IMR-90 (cell line): ENCODE results near the gene SRSF10. TPM values are rescaled to one million over a fixed set of nuclear protein-coding genes. Genes with fewer than 3 reads are reported as not detected.
A peak's percentile ranks its signal among the peaks of the same experiment; 100 is the strongest.

Experiments used
- ATAC-seq: fragments of 200-7000 bp; cut with Tn5 transposase; 2 replicates; pipeline ENCODE4 v1.9.1; 2020; ENCODE audit warnings: low read depth, mild to moderate bottlenecking, moderate library complexity
- BruUV-seq: library from RNA; stranded (reverse); fragments of 400-500 nt; replicated peaks from 2 replicates; lab custom pipeline; 2021; lab: Mats Ljungman, UMichigan
- CTCF ChIA-PET: fragments of 300-600 bp; formaldehyde crosslinking; extraction: SDS; loops from one replicate; lab custom pipeline; 2021; ENCODE audit warnings: antibody characterized with exemption; lab: Yijun Ruan, JAX
- POLR2A ChIA-PET: fragments of 300-600 bp; sonication (Branson Sonifier 250); formaldehyde crosslinking; loops from one replicate; lab custom pipeline; 2022; ENCODE audit warnings: antibody characterized with exemption; ENCODE audit not compliant: unreplicated experiment; lab: Charles Lee
- DNase-seq: peaks from one replicate; pipeline ENCODE4 v3.0.0; 2013
- H2AFZ ChIP-seq: replicated peaks from 2 replicates; pipeline ENCODE3; 2013; ENCODE audit warnings: low read length, mild to moderate bottlenecking; ENCODE audit not compliant: poor library complexity
- H2AK5ac ChIP-seq: 2 replicates; pipeline ENCODE4 v1.6.1; 2013; ENCODE audit warnings: low read depth, low read length, inconsistent platforms
- H2AK9ac ChIP-seq: replicated peaks from 2 replicates; pipeline ENCODE3; 2013; ENCODE audit warnings: mild to moderate bottlenecking, low read depth, low read length, moderate library complexity; ENCODE audit not compliant: poor library complexity
- H2BK120ac ChIP-seq: 2 replicates; pipeline ENCODE4 v1.6.1; 2013; ENCODE audit warnings: low read depth, low read length, inconsistent platforms
- H2BK15ac ChIP-seq: 3 replicates; pipeline ENCODE4 v1.6.1; 2013; ENCODE audit warnings: low read depth, low read length, inconsistent platforms
- H2BK20ac ChIP-seq: 2 replicates; pipeline ENCODE4 v1.6.1; 2013; ENCODE audit warnings: low read depth, mild to moderate bottlenecking, inconsistent platforms, low read length, moderate library complexity
- H2BK5ac ChIP-seq: 2 replicates; pipeline ENCODE4 v1.6.1; 2013; ENCODE audit warnings: mild to moderate bottlenecking, low read depth, low read length, inconsistent platforms; ENCODE audit not compliant: poor library complexity, severe bottlenecking
- H3K14ac ChIP-seq: replicated peaks from 2 replicates; pipeline ENCODE4 v1.6.1; 2013; ENCODE audit warnings: low read depth, low read length, inconsistent platforms
- H3K18ac ChIP-seq: 2 replicates; pipeline ENCODE4 v1.6.1; 2013; ENCODE audit warnings: low read depth, low read length, control low read depth
- H3K23ac ChIP-seq: 2 replicates; pipeline ENCODE4 v1.6.1; 2013; ENCODE audit warnings: low read depth, low read length, inconsistent platforms
- H3K27ac ChIP-seq: 2 replicates; pipeline ENCODE4 v1.5.1; 2013; ENCODE audit warnings: mild to moderate bottlenecking, control low read depth, low read length; ENCODE audit not compliant: insufficient read depth
- H3K27me3 ChIP-seq: 2 replicates; pipeline ENCODE4 v1.6.1; 2013; ENCODE audit warnings: low read length; ENCODE audit not compliant: control insufficient read depth, insufficient read depth
- H3K36me3 ChIP-seq: 2 replicates; pipeline ENCODE4 v1.6.1; 2013; ENCODE audit warnings: low read length, mixed read lengths; ENCODE audit not compliant: control insufficient read depth, insufficient read depth
- H3K4ac ChIP-seq: 2 replicates; pipeline ENCODE4 v1.6.1; 2013; ENCODE audit warnings: low read depth, low read length, inconsistent platforms
- H3K4me1 ChIP-seq: 2 replicates; pipeline ENCODE4 v1.6.1; 2013; ENCODE audit warnings: low read length, mixed read lengths; ENCODE audit not compliant: control insufficient read depth, insufficient read depth
- H3K4me2 ChIP-seq: 2 replicates; pipeline ENCODE4 v1.6.1; 2013; ENCODE audit warnings: low read depth, mild to moderate bottlenecking, control low read depth, low read length, moderate library complexity
- H3K4me3 ChIP-seq: 2 replicates; pipeline ENCODE4 v1.5.1; 2013; ENCODE audit warnings: low read depth, mild to moderate bottlenecking, control low read depth, low read length, moderate library complexity; ENCODE audit not compliant: insufficient read depth
- H3K56ac ChIP-seq: 2 replicates; pipeline ENCODE4 v1.6.1; 2013; ENCODE audit warnings: low read length, inconsistent platforms; ENCODE audit not compliant: insufficient read depth; ENCODE audit errors: extremely low read depth
- H3K79me1 ChIP-seq, 2 experiments: 2 replicates each; pipeline ENCODE4 v1.6.1; 2013; ENCODE audit warnings: low read length in 2 of 2, inconsistent platforms in 1 of 2, low read depth in 1 of 2
- H3K9ac ChIP-seq: 2 replicates; pipeline ENCODE4 v1.6.1; 2013; ENCODE audit warnings: low read depth, low read length, control low read depth
- H3K9me1 ChIP-seq: 2 replicates; pipeline ENCODE4 v1.6.1; 2013; ENCODE audit warnings: low read length, inconsistent platforms; ENCODE audit not compliant: insufficient read depth
- H3K9me3 ChIP-seq: 2 replicates; pipeline ENCODE4 v1.6.1; 2013; ENCODE audit warnings: low read length; ENCODE audit not compliant: control insufficient read depth, insufficient read depth
- H4K20me1 ChIP-seq: 2 replicates; pipeline ENCODE4 v1.6.1; 2013; ENCODE audit warnings: low read length, inconsistent platforms; ENCODE audit not compliant: insufficient read depth
- H4K5ac ChIP-seq: 2 replicates; pipeline ENCODE4 v1.6.1; 2013; ENCODE audit warnings: mild to moderate bottlenecking, low read depth, low read length, control low read depth
- H4K8ac ChIP-seq, 2 experiments: 2 replicates each; pipeline ENCODE4 v1.6.1; 2013; ENCODE audit warnings: low read depth in 2 of 2, low read length in 2 of 2, control low read depth in 1 of 2, inconsistent platforms in 1 of 2
- H4K91ac ChIP-seq: 2 replicates; pipeline ENCODE4 v1.6.1; 2013; ENCODE audit warnings: low read depth, low read length, inconsistent platforms; ENCODE audit not compliant: insufficient read depth
- MAZ ChIP-seq: IDR thresholded peaks from 2 replicates; pipeline ENCODE4 v1.6.1; 2012; ENCODE audit warnings: low read depth, mild to moderate bottlenecking, low read length, improper control_type of control experiment, moderate library complexity, borderline replicate concordance
- POLR2A ChIP-seq: IDR thresholded peaks from 2 replicates; pipeline ENCODE4 v1.6.1; 2012; ENCODE audit warnings: mild to moderate bottlenecking, low read depth, low read length
- RAD21 ChIP-seq: IDR thresholded peaks from 2 replicates; pipeline ENCODE4 v1.6.1; 2012; ENCODE audit warnings: low read length, improper control_type of control experiment
- SMC3 ChIP-seq: fragments of 150-350 bp; IDR thresholded peaks from 2 replicates; pipeline ENCODE4 v1.6.1; 2016; ENCODE audit warnings: low read depth, mild to moderate bottlenecking, antibody characterized with exemption, low read length, moderate library complexity
- WGBS, 2 experiments: methylation state at CpG; one replicate each; pipeline versions ENCODE4 v1.1.5 to v1.1.7; 2013; ENCODE audit warnings: missing lambda C conversion rate in 2 of 2; ENCODE audit not compliant: insufficient read length in 1 of 2; ENCODE audit errors: extremely low coverage in 2 of 2; 5-methylcytosine and 5-hydroxymethylcytosine counted together
- dilution Hi-C: fragments of 300-500 bp; cut with HindIII; formaldehyde crosslinking; loops from one replicate; pipeline ENCODE4 v1.14.3; 2018; ENCODE audit warnings: low sequenced_read_pairs; ENCODE audit not compliant: unreplicated experiment
- in situ Hi-C: fragments of 300-500 bp; cut with MboI; formaldehyde crosslinking; loops from 3 replicates; pipeline ENCODE4 v1.14.3; 2019; ENCODE audit warnings: low sequenced_read_pairs, inconsistent platforms, mixed read lengths
- intact Hi-C: fragments of 100-400 bp; cut with micrococcal nuclease; formaldehyde crosslinking; loops from 2 replicates; pipeline ENCODE4 v1.10.0; 2022
- polyA plus RNA-seq, 3 experiments: library from polyadenylated mRNA; depleted of rRNA; stranded (reverse); fragments of >200 nt; gene quantifications; 2 replicates each; pipeline ENCODE4 v1.2.3, GENCODE V29; 2012; ENCODE audit warnings: low replicate concordance in 1 of 3
- total RNA-seq: library from RNA; depleted of rRNA; stranded (reverse); fragments of >200 nt; gene quantifications from 2 replicates; pipeline ENCODE4 v1.2.3, GENCODE V29; 2012
- TF ChIP-seq, protein P1 (sequence below): fragments of 150-350 bp; IDR thresholded peaks from 2 replicates; pipeline ENCODE4 v1.6.1; 2016; ENCODE audit warnings: low read depth, mild to moderate bottlenecking, low read length, moderate library complexity, borderline replicate concordance
- TF ChIP-seq, protein P2 (sequence below): conservative IDR thresholded peaks from 2 replicates; pipeline ENCODE4 v1.5.1; 2012; ENCODE audit warnings: mild to moderate bottlenecking, low read depth, low read length, improper control_type of control experiment

Gene SRSF10
- total and polyA plus RNA-seq, 2 of the 4 experiments (the other 2 are of a cell fraction), result 90.1 to 110 TPM

DNA sequence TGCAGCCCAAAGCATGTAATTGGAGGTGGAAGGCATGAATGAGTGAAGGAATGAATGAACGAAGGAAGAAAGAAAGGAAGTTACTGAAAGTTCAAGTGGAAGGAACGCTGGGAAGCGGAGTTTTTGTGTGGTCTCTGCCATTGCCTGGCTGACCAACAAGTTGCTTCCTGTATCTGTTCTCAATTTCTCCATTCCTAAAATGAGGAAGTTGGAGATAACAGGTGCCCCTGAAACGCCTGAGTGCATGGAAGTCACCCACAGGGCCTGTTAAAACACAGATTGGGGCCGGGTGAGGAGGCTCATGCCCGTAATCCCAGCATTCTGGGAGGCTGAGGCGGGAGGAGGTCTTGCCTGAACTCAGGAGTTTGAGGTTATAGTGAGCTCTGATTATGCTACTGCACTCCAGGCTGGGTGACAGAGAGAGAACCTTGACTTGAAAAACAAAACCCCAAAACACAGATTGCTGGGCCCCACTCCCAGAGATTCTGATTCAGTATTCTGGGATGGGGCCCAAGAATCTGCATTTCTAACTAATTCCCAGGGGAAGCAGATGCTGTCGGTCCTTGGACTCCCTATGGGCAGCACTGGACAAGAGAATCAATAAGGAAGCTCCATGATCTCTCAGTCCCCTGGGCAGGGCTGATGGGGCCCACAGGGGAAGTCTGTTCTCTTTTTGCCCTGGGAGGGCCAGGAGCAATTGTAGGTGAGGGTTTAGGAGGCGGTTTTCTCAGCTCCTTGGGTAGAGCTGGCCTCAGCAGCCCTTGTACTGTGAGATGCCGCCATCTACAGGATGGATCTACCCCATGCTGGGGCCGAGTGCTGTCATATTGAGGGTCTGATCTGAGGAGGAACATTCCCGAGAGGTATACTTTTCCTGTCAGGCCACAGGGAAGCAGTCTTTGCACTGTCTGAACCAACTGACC, 63.7 kb downstream of the SRSF10 start:
- Histone ChIP-seq H3K56ac (no peak overlapping the region), H4K91ac (no peak overlapping the region), H2BK15ac (no peak overlapping the region), H2BK20ac (no peak overlapping the region), H4K8ac (no peak overlapping the region), H3K23ac (no peak overlapping the region), H2AK9ac (no peak overlapping the region), H3K27ac (no peak overlapping the region), H3K36me3 (no peaks in the 10 kb centered on the region), H3K4me3 (no peak overlapping the region), H2BK5ac (no peak overlapping the region), H2AFZ (peak overlapping the region; percentile 21), H3K4ac (no peak overlapping the region), H3K14ac (no peak overlapping the region), H3K27me3 (peaks cover 5% of the 10 kb centered on the region), H3K79me1 (no peaks in the 10 kb centered on the region), H3K9me1 (0 out of 2 replicates have a peak, but pooled peaks cover 4% of the 10 kb centered on the region), H3K9me3 (no peaks in the 10 kb centered on the region), H2AK5ac (no peak overlapping the region), H4K20me1 (no peaks in the 10 kb centered on the region), H4K5ac (no peak overlapping the region), H3K9ac (no peak overlapping the region), H2BK120ac (no peak overlapping the region), H3K4me2 (no peak overlapping the region), H3K4me1 (peaks cover 2% of the 10 kb centered on the region; the same call in 1 of the 2 replicates), H3K18ac (no peak overlapping the region)
- dilution Hi-C loops (no loop called here), intact Hi-C loops (loop anchor here (1.0 kb wide), 1 partner anchor 144 kb away; no protein-coding TSS in a partner anchor), in situ Hi-C loops (no loop called here)
- CTCF ChIA-PET, result interaction anchor here (1.0 to 1.6 kb wide), 4 partner anchors 106 to 145 kb away, joined by 3 to 7 read pairs (median 4); no protein-coding TSS in a partner anchor
- ATAC-seq (peak; percentile 96), DNase-seq (peak; percentile 58)
- TF ChIP-seq, protein P1, sequence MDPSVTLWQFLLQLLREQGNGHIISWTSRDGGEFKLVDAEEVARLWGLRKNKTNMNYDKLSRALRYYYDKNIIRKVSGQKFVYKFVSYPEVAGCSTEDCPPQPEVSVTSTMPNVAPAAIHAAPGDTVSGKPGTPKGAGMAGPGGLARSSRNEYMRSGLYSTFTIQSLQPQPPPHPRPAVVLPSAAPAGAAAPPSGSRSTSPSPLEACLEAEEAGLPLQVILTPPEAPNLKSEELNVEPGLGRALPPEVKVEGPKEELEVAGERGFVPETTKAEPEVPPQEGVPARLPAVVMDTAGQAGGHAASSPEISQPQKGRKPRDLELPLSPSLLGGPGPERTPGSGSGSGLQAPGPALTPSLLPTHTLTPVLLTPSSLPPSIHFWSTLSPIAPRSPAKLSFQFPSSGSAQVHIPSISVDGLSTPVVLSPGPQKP, result no peak
- TF ChIP-seq, protein P2, sequence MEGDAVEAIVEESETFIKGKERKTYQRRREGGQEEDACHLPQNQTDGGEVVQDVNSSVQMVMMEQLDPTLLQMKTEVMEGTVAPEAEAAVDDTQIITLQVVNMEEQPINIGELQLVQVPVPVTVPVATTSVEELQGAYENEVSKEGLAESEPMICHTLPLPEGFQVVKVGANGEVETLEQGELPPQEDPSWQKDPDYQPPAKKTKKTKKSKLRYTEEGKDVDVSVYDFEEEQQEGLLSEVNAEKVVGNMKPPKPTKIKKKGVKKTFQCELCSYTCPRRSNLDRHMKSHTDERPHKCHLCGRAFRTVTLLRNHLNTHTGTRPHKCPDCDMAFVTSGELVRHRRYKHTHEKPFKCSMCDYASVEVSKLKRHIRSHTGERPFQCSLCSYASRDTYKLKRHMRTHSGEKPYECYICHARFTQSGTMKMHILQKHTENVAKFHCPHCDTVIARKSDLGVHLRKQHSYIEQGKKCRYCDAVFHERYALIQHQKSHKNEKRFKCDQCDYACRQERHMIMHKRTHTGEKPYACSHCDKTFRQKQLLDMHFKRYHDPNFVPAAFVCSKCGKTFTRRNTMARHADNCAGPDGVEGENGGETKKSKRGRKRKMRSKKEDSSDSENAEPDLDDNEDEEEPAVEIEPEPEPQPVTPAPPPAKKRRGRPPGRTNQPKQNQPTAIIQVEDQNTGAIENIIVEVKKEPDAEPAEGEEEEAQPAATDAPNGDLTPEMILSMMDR, result peak; percentile 67
- TF ChIP-seq POLR2A, result no peak
- no peak for TF ChIP-seq MAZ
- TF ChIP-seq RAD21, result peak; percentile 75
- peak; percentile 58 for TF ChIP-seq SMC3
- WGBS, 2 experiments, result 23% methylated on average over 3 of the region's 12 CpGs; no CpG with 5 or more reads in 1 of the 2 experiments
- BruUV-seq, result no TSS peak
- POLR2A ChIA-PET, result no interaction called here
